IPS DF 19.7 (cell line): ENCODE measurements around the gene MAST4.

Experiments used
- DNase-seq: peaks from one replicate; pipeline ENCODE4 v3.0.0-alpha.2; 2013; ENCODE audit warnings: low read depth, low spot score

The MAST4 gene

GRCh38 chr5:66603881-66604280 lies 7.7 kb downstream of the MAST4 start:
- no peak for DNase-seq

DNA sequence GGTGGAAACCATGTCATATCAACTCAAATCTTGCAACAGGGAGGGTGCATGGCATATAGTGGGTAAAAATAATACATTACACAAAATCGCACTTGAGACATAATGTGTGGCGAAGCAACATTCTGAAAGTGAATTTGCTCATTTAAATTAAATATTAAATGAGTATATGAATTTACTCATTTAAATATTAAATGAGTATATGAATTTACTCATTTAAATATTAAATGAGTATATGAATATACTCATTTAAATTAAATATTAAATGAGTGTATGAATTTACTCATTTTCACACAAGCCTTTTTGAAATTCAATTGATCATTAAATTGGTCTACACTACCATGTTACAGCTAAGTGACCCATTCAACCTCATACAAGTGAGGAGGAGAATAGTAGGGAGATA lies 10.5 kb downstream of the MAST4 start:
- no peak for DNase-seq

DNA sequence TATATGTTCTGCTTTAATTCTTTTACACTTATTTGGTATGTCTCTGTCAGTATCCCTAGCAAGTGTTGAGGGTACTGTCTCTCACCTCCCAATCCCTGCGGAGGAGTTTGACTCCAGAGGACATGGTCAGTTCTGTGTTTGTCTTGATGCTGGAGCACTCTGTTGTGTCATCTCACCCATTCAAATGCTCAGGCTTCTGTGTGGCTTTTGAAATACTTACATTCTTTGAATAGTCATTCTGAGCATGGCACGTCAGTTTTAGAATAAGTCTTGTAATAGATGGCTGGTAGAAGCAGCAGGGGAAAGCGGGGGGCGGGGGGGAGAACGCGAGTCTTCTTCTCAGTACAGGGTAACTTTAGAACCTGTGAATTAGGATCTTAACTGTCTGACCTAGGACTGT lies 12.3 kb downstream of the MAST4 start:
- DNase-seq, result no peak

GRCh38 chr5:66609615-66610014 lies 13.4 kb downstream of the MAST4 start:
- DNase-seq, result no peak

DNA sequence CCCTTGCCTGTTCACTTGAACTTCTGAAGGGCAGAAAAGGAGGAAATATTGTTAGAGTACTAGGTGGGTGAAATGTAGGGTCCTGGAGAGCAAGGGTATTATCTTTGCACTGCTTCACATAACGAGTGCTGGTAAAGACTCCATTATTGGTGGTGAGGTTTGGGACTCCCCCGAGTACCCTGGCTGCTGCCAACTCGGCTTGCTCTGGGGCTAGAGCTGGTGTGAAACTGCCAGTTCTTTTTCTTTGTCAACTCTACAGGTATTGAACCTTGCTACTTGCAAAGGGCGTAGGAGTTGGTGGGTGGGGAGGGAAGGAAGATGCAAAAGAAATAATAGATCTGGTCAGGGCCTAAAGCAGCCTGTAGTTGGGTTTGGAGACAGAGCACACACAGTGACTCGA lies 16.0 kb downstream of the MAST4 start:
- no peak for DNase-seq

- no peak for DNase-seq
These were observed 18.9 kb downstream of the MAST4 start for GRCh38 chr5:66615136-66615535.

DNA sequence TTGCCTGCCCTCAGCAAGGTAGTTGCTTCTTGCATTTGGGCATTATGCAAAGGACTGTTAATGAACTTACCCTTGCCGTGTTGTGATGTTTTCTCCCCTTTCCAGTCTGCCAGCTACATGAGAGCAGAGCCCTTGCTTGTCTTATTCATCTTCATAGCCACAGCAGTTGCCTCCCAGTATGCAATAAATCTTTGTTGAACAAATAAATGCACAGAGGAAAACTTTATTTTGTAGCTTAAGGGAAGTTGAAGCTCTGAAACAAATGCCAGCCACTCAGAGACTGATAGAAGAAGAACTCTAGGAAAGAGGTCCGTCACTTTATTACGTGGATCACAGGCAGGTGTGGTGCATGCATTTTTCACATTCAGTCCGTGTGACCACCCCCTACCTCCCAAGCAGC lies 19.7 kb downstream of the MAST4 start:
- no peak for DNase-seq

DNA sequence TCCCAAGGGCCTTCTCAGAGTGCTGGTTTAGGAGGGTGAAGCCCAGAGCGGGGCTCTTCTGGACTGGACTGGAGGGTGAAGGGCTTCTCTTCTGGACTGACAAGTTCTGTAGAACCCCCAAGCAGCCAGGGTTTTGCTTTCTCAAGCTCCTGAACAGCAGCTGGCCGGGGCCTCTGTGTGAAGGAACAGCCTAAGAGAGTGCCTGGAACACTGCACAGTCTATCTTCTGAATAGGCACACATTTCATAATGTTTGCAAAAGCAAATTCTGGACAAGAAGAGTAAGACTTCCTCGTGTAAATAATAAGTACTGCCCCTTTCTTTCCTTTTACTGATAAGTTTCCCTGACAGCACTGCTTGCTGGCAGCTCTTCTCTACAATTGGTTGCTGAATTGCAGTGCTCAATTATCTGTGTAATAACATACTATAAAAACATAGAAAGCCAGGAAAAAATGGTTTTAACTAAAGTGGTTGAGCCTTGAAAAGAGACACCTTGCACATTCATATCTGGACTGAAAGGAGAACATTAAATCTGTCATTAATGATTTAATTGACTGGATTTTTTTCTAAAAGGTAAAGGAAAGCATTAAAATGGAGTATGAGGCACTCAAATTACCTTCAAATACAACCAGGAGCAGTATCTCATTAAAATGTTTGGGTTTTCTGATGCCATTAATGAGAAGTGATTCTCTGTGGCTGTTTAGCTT lies 20.5 kb downstream of the MAST4 start:
- no peak for DNase-seq

- DNase-seq, result no peak
These were observed 21.2 kb downstream of the MAST4 start for GRCh38 chr5:66617226-66617861.

DNA sequence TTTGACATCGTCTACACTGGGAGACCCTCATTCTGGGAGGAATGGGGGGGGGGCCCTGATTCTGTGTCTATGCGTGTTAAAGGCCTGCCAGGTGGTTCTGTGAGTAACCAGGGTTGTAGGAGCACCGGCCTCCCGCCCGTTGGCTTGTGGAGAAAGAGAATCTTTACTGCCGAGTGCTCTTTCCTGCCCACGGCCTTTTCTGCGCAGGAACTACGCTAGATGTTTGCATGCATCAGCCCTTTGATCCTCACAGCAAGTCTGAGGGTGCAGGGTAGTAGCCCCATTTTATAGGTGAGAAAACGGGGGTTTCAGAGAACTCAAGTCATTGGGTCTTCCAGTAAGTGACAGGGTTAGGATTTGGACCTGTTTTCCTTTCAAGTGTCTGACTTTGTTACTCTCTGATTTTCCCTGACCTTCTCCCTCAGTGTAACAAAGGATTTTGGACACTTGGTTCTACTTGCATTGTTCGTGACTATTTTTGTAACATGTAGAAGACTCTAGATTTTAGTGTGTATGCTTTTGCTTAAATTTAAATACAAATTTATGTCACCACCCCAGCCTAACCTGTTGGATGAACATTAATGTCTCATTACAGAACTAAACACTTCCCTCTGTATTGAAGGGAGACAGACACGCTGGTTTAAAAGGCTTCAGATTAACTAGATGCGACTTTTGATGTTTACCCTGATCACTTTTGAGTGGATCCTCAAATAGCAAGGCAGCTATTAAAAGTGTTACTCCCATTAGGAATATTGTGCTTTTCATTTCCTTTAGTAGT lies 22.0 kb downstream of the MAST4 start:
- DNase-seq, result no peak

DNA sequence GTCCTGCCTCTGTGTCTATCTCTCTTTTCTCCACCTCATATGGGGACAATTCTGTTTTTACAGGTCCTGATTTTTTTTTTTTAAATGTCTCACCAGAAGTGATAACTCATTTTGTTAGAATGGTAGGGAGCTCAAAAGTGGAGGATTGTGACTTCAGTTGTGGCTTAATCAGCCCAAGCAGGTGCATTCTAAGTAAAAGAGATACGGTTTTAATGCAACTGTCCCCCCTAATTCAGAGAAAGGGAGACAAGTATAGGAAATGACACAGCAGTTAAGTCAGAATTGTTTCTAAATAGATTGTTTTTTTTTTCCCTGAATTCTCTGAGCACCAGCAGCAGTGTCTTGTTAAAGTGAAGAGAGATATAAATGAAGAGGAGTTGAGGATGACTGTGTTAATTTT lies 24.5 kb downstream of the MAST4 start:
- DNase-seq, result no peak

GRCh38 chr5:66621146-66621545 lies 25.0 kb downstream of the MAST4 start:
- no peak for DNase-seq

- DNase-seq, result no peak
These were observed 25.5 kb downstream of the MAST4 start for GRCh38 chr5:66621736-66622135.

- no peak for DNase-seq
These were observed 32.4 kb downstream of the MAST4 start for GRCh38 chr5:66628561-66628960.

DNA sequence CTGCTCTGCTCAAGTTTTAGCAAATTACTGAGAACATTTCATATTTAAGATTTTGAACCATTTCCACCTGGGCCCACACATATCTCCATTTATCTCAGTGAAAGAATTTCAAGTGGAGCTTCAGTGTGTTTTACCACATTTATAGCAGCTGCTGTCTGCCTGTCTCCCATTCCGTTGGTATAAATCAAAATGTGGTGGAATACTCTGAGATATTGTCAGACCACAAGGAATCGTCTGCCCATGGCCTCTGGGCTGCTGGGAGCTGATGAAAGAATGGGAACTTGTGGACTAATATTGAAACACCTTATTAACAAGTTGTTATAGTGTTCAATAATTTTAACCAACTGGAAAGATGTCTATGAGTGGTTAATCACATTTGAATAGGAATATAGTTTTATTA lies 33.3 kb downstream of the MAST4 start:
- DNase-seq, result no peak

DNA sequence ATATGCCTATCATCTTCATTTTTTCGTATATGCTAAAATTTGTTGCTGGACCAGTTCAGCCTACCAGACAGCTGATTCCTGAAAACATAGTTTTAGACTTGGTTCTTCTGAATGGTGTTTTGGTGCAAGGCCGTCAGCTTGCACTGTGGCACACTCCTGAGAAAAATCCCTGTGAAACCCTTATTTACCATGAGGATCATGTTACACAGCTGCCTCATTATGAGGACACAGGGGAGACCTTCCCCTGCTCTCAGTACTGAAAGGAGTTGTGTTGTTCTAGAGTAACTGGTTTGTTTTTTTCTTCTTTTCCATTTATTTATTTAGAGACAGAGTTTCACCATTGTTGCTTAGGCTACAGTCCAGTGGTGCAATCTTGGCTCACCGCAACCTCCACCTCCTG lies 37.6 kb downstream of the MAST4 start:
- no peak for DNase-seq

- DNase-seq, result no peak
These were observed 38.4 kb downstream of the MAST4 start for GRCh38 chr5:66634601-66635000.

DNA sequence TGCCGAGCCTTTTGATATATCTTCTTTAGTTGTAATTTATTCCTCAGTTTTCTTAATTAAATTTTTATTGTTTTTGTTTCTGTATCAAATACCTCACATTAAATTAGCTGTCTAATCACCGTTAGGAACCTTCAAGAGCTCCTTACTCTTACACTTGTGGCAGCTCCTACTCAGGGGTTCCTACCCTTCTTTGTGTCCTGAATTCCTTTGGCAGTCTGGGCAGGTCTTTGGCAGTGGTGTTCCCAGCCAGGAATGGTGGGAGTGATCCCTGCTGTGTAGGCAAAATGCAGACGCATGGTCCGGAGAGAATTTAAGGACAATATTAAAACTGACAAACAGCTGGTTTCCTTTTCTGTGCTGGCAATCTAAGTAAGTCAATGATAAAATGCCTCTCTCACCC lies 41.8 kb downstream of the MAST4 start:
- DNase-seq, result no peak

GRCh38 chr5:66639037-66639436 lies 42.8 kb downstream of the MAST4 start:
- DNase-seq, result no peak

DNA sequence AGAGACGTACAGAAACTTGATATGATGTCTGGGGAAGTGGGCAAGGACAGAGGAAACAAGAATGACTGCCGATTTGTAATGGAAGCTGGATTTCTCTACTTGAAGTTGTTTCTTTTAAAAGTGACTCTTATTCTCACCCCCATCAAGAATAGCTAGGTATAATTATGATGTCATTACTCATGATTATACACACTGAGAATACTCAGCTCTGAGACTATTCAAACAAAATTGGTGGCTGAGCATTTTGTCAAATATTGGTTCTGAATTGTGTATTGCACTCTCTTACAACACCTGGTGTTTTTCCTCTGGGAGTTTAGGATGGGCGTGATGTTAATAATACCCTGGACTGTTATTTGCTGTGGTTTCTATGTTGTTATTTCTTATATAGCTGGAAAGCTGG lies 46.3 kb downstream of the MAST4 start:
- no peak for DNase-seq

GRCh38 chr5:66643387-66643786 lies 47.2 kb downstream of the MAST4 start:
- no peak for DNase-seq

- DNase-seq, result no peak
These were observed 47.9 kb downstream of the MAST4 start for GRCh38 chr5:66644111-66644510.

GRCh38 chr5:66645039-66645438 lies 48.8 kb downstream of the MAST4 start:
- DNase-seq, result no peak
